Measurements from ENCODE around the gene ATAD1. TPM values are rescaled to one million over a fixed set of nuclear protein-coding genes. Genes with fewer than 3 reads are reported as not detected.

The ATAD1 gene
- total and polyA plus RNA-seq, 2 donors (not counting 1 experiment from before 2014, with no cell fraction given): 34.7 to 49.0 TPM

- no peaks in the 10 kb centered on the region for H3K79me2 ChIP-seq (ENCODE audit: control insufficient read depth, insufficient read depth, low read length)
- H3K9ac ChIP-seq (ENCODE audit: insufficient read depth, low read length): no peak overlapping the region
- H3K4me2 ChIP-seq (ENCODE audit: extremely low read depth, insufficient read depth, low read length): no peak overlapping the region
- no peaks in the 10 kb centered on the region for H3K36me3 ChIP-seq (ENCODE audit: control insufficient read depth, insufficient read depth, low read length)
- no peaks in the 10 kb centered on the region for H4K20me1 ChIP-seq (ENCODE audit: control insufficient read depth, extremely low read depth, insufficient read depth, low read length)
- H3K4me3 ChIP-seq (replicated peaks in 1 of 4; ENCODE audit: control extremely low read depth in 1 of 4, insufficient read depth in 1 of 4, low read depth in 3 of 4, low read length in 4 of 4): no peak overlapping the region
- H2AFZ ChIP-seq (ENCODE audit: low read length): no peak overlapping the region
- H3K4me1 ChIP-seq (ENCODE audit: control insufficient read depth, extremely low read depth, insufficient read depth, low read length): no peaks in the 10 kb centered on the region
- no peaks in the 10 kb centered on the region for H3K27me3 ChIP-seq (ENCODE audit: control insufficient read depth, insufficient read depth, low read length)
- no peak for DNase-seq (ENCODE audit: low read depth in 2 of 2)
- H3K27ac ChIP-seq (ENCODE audit: insufficient read depth, low read length): no peak overlapping the region
- TF ChIP-seq EZH2 (IDR thresholded peaks at IDR 0.05; ENCODE audit: low read length, missing control alignments): no peak
- TF ChIP-seq CTCF (conservative IDR thresholded peaks at IDR 0.05 in 1 of 2, IDR thresholded peaks at IDR 0.05 in 1 of 2; ENCODE audit: low read depth in 1 of 2, low read length in 2 of 2): no peak
- H3K9me3 ChIP-seq (ENCODE audit: control insufficient read depth, insufficient read depth, low read depth, low read length): no peaks in the 10 kb centered on the region
These were observed 93.2 kb downstream of the ATAD1 start for GRCh38 chr10:87724789-87725188.

DNA sequence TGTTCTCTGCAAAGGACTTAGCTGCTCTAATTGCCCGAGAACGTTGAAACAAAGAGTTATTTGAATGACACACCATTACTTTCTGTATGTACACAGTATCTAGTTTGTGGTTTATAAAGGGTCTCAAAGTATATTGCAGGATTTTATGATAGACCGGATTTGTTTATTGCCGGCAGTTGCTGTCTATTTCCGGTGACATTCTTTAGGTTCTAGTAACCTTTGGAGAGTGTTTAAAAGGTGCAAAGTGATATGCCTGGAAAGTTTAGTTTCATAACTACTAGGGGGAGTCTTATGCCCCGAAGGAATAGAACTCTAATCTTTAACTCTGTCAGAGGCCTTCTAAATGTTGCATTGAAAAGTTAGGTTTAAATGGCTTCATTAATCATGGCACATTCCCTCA is 94.5 kb downstream of the ATAD1 start:
- no peaks in the 10 kb centered on the region for H3K4me1 ChIP-seq (ENCODE audit: control insufficient read depth, extremely low read depth, insufficient read depth, low read length)
- no peaks in the 10 kb centered on the region for H3K9me3 ChIP-seq (ENCODE audit: control insufficient read depth, insufficient read depth, low read depth, low read length)
- H4K20me1 ChIP-seq (ENCODE audit: control insufficient read depth, extremely low read depth, insufficient read depth, low read length): no peaks in the 10 kb centered on the region
- H3K4me3 ChIP-seq (replicated peaks in 1 of 4; ENCODE audit: control extremely low read depth in 1 of 4, insufficient read depth in 1 of 4, low read depth in 3 of 4, low read length in 4 of 4): no peak overlapping the region
- no peak overlapping the region for H2AFZ ChIP-seq (ENCODE audit: low read length)
- no peaks in the 10 kb centered on the region for H3K79me2 ChIP-seq (ENCODE audit: control insufficient read depth, insufficient read depth, low read length)
- H3K9ac ChIP-seq (ENCODE audit: insufficient read depth, low read length): no peak overlapping the region
- no peak for TF ChIP-seq CTCF (conservative IDR thresholded peaks at IDR 0.05 in 1 of 2, IDR thresholded peaks at IDR 0.05 in 1 of 2; ENCODE audit: low read depth in 1 of 2, low read length in 2 of 2)
- TF ChIP-seq EZH2 (IDR thresholded peaks at IDR 0.05; ENCODE audit: low read length, missing control alignments): no peak
- DNase-seq (ENCODE audit: low read depth in 2 of 2): no peak
- H3K27me3 ChIP-seq (ENCODE audit: control insufficient read depth, insufficient read depth, low read length): no peaks in the 10 kb centered on the region
- no peaks in the 10 kb centered on the region for H3K36me3 ChIP-seq (ENCODE audit: control insufficient read depth, insufficient read depth, low read length)
- H3K27ac ChIP-seq (ENCODE audit: insufficient read depth, low read length): no peak overlapping the region
- no peak overlapping the region for H3K4me2 ChIP-seq (ENCODE audit: extremely low read depth, insufficient read depth, low read length)

DNA sequence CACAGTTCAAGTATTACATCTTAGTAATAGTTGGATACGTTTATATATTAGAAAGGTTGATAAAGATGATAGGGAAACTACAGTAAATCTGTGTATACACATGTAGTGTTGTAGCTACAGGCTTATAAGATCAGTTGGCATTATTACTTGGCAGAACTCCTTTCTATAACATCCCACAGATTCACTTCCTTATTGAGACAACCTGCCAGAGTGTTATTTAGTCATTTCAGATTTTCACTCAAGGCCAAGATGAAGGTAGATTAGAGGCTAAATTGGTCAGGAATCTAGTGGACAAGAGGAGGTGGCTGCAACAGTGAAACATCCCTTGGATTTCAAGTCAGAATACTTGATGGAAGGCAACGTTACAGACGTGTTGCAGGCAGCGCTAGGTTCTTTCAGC is 95.3 kb downstream of the ATAD1 start:
- no peak for DNase-seq (ENCODE audit: low read depth in 2 of 2)

More for the DNA sequence above, 95.3 kb downstream of the ATAD1 start:
- no peaks in the 10 kb centered on the region for H3K27me3 ChIP-seq (ENCODE audit: control insufficient read depth, insufficient read depth, low read length)
- no peaks in the 10 kb centered on the region for H3K36me3 ChIP-seq (ENCODE audit: control insufficient read depth, insufficient read depth, low read length)
- H3K9me3 ChIP-seq (ENCODE audit: control insufficient read depth, insufficient read depth, low read depth, low read length): no peaks in the 10 kb centered on the region
- no peaks in the 10 kb centered on the region for H3K4me1 ChIP-seq (ENCODE audit: control insufficient read depth, extremely low read depth, insufficient read depth, low read length)
- H3K4me3 ChIP-seq (replicated peaks in 1 of 4; ENCODE audit: control extremely low read depth in 1 of 4, insufficient read depth in 1 of 4, low read depth in 3 of 4, low read length in 4 of 4): no peak overlapping the region
- TF ChIP-seq CTCF (conservative IDR thresholded peaks at IDR 0.05 in 1 of 2, IDR thresholded peaks at IDR 0.05 in 1 of 2; ENCODE audit: low read depth in 1 of 2, low read length in 2 of 2) (no peak), EZH2 (IDR thresholded peaks at IDR 0.05; ENCODE audit: low read length, missing control alignments) (no peak)
- no peaks in the 10 kb centered on the region for H4K20me1 ChIP-seq (ENCODE audit: control insufficient read depth, extremely low read depth, insufficient read depth, low read length)
- no peak overlapping the region for H3K9ac ChIP-seq (ENCODE audit: insufficient read depth, low read length)
- no peak overlapping the region for H3K4me2 ChIP-seq (ENCODE audit: extremely low read depth, insufficient read depth, low read length)
- no peak overlapping the region for H2AFZ ChIP-seq (ENCODE audit: low read length)
- no peak overlapping the region for H3K27ac ChIP-seq (ENCODE audit: insufficient read depth, low read length)
- H3K79me2 ChIP-seq (ENCODE audit: control insufficient read depth, insufficient read depth, low read length): no peaks in the 10 kb centered on the region

All from fibroblast of lung (primary cell).